Measurements from ENCODE around the gene BHLHE23.

BHLHE23 gene

GRCh38 chr20:63006540-63007359, at the start of gene BHLHE23:
TSS of gene BHLHE23 (minus strand) at chr20:63006964. CDS start at chr20:63006774, 190 bp downstream.
- no peak for DNase-seq

- no peak for DNase-seq
Measured at GRCh38 chr20:63055575-63056235, 48.9 kb upstream of the BHLHE23 start.

- no peak for DNase-seq
Measured at GRCh38 chr20:63054681-63055240, 48.0 kb upstream of the BHLHE23 start.

- DNase-seq: no peak
Measured at GRCh38 chr20:63054103-63054474, 47.3 kb upstream of the BHLHE23 start.

DNA sequence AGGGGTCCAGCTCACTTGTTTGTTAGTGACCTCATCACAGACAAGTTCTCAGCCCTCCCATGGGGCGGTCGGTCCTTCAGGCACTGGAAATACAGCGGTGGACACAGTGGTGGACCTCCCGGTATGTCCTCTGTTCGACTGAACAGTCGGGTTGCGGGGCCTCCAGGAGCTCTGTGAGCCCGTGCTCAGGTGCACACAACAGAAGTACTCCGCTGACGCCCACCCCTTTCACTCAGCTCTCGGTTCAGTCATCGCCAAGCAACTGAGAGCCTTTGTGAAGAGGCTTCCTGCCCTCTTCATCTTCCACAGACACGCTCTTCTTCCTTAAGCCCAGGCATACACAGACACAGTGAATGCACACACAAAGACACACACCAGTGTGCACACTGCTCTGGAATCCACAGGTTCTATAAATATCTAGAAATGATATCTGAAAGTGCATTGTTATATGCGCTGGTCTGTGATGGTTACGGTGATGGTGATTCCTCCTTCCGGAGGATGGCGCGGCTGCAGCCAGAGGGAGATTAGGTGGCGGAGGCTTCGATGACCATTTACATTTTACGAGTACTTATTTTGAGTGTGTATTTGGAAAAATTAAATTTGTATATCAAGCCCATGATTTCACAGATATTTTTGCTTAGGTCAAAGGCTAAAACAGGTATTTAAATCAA, 46.8 kb upstream of the BHLHE23 start:
- DNase-seq: no peak

DNA sequence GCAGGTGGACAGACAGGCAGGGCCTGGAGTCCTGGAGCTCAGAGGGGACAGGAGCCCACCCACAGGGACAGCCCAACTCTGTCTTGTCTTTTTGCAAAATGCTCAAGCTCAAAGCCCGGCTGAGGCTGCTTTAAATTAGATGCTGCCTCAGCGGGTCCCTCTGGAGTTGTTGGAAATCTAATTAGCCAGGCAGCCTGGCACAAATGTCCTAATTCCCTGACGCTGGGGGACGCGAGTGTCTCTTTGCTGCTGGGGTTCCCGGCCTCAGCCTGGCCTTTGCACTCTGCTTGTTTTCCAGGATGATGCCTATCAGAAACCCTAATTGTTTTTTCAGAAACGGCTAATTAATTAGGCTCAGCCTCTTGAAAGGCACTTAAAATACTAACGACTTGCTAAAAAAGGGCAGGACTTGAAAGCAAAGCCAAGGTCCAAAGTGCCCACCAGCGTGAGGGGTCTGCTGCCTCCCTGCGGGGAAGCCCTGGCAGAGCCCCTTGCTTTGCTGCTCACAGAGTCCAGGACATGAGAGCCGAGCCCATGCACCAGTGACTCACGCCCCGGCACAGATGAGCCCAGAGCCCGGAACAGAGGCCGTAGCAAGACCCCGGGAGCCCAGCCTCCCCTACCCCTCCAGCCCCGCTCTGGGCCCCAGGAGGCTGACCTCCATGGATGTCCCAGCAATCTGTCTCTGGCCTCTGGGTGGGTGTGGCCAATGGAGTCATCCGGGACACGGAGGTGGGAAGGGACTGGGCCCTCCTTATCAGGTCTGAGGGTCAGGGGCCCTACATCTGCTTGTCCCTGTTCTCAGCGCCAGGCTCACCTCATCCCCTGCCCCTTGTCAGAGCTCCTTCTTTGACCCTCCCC, 46.0 kb upstream of the BHLHE23 start:
- DNase-seq: no peak

GRCh38 chr20:63051911-63052310, 45.1 kb upstream of the BHLHE23 start:
- no peak for DNase-seq

- no peak for DNase-seq
Measured at GRCh38 chr20:63051186-63051860, 44.6 kb upstream of the BHLHE23 start.

DNA sequence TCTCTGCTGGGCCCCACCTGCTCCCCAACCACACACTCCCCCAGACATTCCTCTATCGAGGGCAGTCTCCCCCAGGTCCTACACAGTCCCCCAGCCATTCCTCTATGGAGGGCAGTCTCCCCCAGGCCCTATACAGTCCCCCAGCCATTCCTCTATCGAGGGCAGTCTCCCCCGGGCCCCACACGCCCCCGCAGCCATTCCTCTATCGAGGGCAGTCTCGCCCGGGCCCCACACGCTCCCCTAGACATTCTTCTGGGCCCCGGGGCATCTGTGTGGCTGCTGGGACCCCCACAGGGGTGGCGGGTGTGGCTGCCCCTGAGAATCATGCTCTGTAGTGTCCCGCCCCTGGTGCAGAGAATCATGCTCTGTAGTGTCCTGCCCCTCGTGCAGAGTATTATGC, 43.6 kb upstream of the BHLHE23 start:
- DNase-seq: no peak

DNA sequence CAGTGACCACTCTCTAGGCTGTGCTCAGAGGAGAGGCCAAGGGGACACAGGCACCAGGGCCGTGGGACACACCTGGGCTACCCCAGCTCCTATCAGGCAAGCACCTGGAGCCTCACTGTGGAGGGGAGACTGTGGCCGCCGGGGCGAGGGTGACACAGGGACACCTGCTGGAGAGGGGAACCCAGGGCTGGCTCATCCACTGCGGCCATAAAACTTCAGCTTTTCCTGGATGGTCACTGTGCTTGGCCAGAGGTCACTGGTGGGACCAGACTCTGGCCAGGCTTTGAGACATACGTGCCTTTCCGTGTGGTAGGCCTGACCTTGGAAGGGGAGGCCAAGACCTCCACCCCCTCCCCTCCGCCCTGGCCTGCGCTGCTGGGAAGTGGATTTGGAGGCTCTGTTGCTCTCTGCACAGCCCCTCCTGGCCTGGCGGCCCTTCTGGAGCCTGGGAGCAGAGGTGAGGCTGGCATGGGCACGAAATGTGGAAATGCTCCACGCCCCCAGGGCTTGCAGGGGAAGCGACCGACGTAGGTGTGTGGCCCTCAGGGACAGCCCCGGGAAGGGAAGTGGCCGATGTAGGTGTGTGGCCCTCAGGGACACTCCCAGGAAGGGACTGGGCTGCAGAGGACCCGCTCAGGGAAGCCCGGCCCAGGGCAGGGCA, 42.9 kb upstream of the BHLHE23 start:
- DNase-seq: no peak

- no peak for DNase-seq
Measured at GRCh38 chr20:63049191-63049518, 42.4 kb upstream of the BHLHE23 start.

DNA sequence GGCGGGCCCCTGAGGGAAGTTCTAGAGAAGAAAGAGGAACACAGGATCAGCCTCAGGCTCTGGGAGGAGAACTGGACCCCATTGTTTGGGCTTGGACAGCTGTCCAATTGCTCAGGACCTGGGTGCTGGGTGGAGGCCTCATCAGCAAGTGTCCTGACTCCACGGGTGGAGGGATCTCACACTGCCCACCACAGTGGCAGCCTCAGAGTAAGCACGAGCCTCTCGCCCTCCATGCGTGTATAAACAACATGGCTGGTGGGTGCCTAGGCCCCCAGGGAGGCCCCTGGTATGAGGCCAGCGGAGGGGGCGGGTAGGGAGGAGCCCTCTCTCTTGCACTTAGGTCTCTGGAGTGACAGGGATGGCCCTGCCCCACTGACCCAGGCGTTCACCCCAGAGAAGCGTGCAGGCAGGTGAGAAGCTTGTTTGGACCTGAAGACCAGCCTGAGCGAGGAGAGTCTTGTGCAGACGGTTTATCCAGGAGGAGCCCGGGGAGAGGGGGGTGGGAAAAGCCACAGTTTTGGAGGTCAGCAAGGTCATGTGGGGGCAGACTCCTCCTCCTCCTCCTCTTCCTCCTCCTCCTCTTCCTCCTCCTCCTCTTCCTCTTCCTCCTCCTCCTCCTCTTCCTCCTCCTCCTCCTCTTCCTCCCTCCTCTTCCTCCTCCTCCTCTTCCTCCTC, 41.9 kb upstream of the BHLHE23 start:
- DNase-seq: no peak

DNA sequence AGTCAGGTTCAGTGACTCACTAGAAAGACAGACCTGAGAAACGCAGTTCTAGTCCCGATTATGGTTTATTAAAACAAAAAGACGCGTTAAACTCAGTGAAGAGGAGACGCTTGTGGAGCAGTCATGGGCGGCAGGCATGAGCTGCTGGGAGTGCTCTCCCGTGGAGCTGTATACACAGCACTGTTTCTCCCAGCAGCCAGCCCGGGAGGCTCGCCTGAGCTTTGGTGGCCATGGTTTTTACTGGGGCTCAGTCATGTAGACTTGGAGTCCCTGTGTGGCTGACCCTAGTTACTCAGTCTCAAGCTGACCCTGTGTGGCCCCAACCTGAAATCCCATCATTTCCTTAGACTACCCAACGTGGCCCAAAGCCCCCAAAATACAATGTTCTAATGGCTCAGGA, 41.2 kb upstream of the BHLHE23 start:
- DNase-seq: no peak

- no peak for DNase-seq
Measured at GRCh38 chr20:63047267-63047666, 40.5 kb upstream of the BHLHE23 start.

DNA sequence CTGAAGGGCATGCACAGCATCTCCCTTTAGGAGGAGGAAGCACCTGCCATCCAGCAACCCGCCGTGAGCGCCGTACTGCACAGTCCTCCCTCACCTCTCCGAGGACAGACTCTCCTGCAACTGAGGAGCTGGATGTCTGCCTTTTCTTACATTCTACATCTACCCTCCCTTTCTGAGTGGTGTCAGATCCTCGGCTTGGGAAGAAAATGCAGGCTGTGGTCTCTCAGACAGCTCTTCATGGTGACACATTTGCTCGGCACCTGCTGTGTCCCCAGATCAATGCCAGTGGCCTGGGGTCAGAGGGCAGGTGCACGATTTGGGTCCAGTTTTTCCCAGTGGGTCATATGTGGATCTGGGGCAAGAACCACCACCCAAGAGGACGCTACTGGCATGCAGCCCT, 40.1 kb upstream of the BHLHE23 start:
- no peak for DNase-seq

GRCh38 chr20:63045991-63046390, 39.2 kb upstream of the BHLHE23 start:
- no peak for DNase-seq

DNA sequence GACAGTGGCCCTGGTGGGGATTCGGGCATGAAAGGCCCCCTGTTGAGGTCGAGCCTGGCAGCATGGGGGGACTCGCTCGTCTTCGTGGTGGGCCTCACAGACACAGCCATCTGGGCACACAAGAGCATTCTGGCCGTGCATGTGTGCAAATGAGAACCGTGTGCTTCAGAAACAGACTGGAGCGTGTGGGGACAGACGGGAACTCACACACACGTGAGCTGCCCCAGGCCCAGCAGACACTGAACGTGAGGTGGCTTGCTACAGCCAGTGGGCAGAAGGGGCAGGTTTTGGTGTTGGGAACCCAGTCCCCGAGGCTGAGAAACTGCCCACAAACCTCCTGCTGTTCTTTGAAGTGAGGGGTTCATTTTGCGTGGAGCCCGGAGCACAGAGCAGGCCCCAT, 38.6 kb upstream of the BHLHE23 start:
- no peak for DNase-seq

GRCh38 chr20:63044605-63045004, 37.8 kb upstream of the BHLHE23 start:
- no peak for DNase-seq

DNA sequence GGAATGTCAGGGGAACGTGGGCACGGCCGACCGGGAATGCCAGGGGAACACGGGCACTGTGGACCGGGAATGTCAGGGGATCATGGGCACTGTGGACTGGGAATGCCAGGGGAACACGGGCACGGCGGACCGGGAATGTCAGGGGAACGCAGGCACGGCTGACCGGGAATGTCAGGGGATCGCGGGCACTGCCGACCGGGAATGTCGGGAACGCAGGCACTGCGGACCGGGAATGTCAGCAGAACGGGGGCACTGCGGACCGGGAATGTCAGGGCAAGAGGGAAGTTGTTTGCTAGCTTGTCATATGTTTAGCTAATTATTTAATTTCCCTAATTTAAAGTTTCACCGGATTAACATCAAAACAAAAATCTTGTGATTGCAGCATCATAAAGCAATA, 37.4 kb upstream of the BHLHE23 start:
- DNase-seq: no peak

GRCh38 chr20:63043348-63044203, 36.8 kb upstream of the BHLHE23 start:
- DNase-seq: no peak

Measured in NCI-H2081 treated with DMSO at 0.1 percent for 48 hours (cell line).